HUES64 (cell line): Measurements from ENCODE around the gene CAPZA2.

Experiments
- H3K27ac ChIP-seq: 2 replicates; pipeline ENCODE4 v1.7.0; 2013; ENCODE audit warnings: low read depth, low read length, inconsistent platforms
- H3K27me3 ChIP-seq: 2 replicates; pipeline ENCODE4 v1.6.1; 2013; ENCODE audit warnings: mild to moderate bottlenecking, low read length; ENCODE audit not compliant: insufficient read depth
- H3K36me3 ChIP-seq: 2 replicates; pipeline ENCODE4 v1.6.1; 2013; ENCODE audit warnings: mild to moderate bottlenecking, low read length; ENCODE audit not compliant: insufficient read depth
- H3K4me1 ChIP-seq: 2 replicates; pipeline ENCODE4 v1.6.1; 2013; ENCODE audit warnings: mild to moderate bottlenecking, low read length, moderate library complexity; ENCODE audit not compliant: insufficient read depth
- H3K4me3 ChIP-seq: 2 replicates; pipeline ENCODE4 v1.5.1; 2013; ENCODE audit warnings: mild to moderate bottlenecking, low read length, moderate library complexity
- H3K9ac ChIP-seq: 2 replicates; pipeline ENCODE4 v1.6.1; 2013; ENCODE audit warnings: mild to moderate bottlenecking, low read depth, low read length
- H3K9me3 ChIP-seq: 2 replicates; pipeline ENCODE4 v1.6.1; 2013; ENCODE audit warnings: low read depth, low read length; ENCODE audit not compliant: insufficient read depth
- WGBS: fragments of 150-250, 120-280 bp; methylation state at CpG from one replicate; pipeline ENCODE4 v1.1.7; 2013; ENCODE audit warnings: missing lambda C conversion rate; 5-methylcytosine and 5-hydroxymethylcytosine counted together

Gene CAPZA2

DNA sequence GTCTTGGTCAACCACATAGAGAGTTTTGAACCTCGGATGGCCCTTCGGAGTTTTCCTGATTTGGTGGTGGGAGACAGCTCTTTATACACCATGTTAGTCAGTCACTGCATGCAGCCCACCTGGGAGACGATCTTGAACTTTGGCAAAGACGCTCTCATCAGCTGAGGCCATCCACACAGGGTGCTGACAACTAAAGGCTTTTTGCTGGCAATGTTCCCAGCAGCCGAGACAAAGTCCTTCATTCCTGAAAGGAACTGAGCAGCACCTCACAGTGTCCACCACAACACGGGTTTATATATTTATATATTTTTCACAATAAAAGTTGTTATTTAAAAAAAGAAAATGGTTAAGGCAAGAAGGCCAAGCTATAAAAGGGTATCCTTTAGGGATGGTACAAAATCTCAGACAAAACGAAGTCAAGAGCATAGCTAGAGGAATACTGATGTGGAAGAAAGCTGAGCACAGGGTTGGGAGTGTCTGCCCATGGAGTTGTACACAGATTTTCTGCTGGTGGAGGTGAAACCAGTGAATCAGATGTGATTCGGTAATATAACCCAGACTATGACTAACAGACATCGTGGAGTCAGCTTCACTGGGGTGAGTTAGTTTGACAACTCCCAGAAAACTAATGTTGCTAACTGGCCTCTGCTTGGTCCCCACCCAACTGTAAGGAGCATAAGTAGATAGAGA, 27.4 kb upstream of the CAPZA2 start:
- Histone ChIP-seq H3K9me3 (no peaks in the 10 kb centered on the region), H3K36me3 (no peaks in the 10 kb centered on the region), H3K9ac (no peak overlapping the region), H3K27ac (no peak overlapping the region), H3K4me3 (no peak overlapping the region), H3K27me3 (no peaks in the 10 kb centered on the region), H3K4me1 (no peaks in the 10 kb centered on the region)
- 93% methylated on average over 8 of the region's 9 CpGs for WGBS

DNA sequence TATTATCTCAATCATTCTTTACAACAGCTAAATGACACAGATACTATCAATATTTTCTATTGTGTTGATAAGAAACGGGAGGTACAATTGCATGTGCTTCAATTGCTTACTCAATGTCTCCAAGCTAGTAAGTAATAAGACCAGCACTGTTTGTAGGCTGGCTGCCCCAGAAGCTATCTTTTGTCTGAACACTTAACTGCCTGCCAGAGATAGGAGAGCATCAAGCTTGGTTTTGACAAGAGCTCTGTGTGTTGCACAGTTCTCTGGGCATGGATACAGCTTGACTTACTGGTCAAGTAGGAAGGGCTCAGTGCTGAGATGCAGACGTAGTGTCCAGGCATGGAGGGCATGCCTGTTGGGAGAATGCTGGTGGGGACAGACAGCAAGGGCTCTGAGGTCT, 26.3 kb upstream of the CAPZA2 start:
- WGBS: 94% methylated on average over 2 of the region's 2 CpGs
- Histone ChIP-seq H3K4me1 (no peaks in the 10 kb centered on the region), H3K27me3 (no peaks in the 10 kb centered on the region), H3K9me3 (no peaks in the 10 kb centered on the region), H3K27ac (no peak overlapping the region), H3K9ac (no peak overlapping the region), H3K36me3 (no peaks in the 10 kb centered on the region), H3K4me3 (no peak overlapping the region)

DNA sequence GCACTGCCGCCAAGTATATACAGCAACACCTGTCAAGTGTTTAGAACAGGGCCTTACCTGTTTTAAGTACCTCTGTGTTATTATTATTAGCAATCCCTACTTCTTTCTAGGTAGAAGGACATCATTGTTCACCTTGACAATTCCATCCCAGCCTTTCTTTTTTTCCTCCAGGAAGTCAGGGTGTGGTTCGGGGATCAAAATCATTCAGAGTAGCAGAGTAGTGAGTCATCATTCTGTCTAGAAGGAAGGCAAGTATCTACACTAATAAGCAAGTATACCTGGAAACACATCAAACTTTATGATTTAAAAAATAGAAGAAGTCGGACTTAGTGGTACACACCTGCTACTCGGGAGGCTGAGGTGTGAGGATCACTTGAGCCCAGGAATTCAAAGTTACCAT, 25.5 kb upstream of the CAPZA2 start:
- Histone ChIP-seq H3K27ac (no peak overlapping the region), H3K9me3 (no peaks in the 10 kb centered on the region), H3K9ac (no peak overlapping the region), H3K4me3 (no peak overlapping the region), H3K27me3 (no peaks in the 10 kb centered on the region), H3K4me1 (no peaks in the 10 kb centered on the region), H3K36me3 (no peaks in the 10 kb centered on the region)
- WGBS: 97% methylated on average over 4 of the region's 4 CpGs

DNA sequence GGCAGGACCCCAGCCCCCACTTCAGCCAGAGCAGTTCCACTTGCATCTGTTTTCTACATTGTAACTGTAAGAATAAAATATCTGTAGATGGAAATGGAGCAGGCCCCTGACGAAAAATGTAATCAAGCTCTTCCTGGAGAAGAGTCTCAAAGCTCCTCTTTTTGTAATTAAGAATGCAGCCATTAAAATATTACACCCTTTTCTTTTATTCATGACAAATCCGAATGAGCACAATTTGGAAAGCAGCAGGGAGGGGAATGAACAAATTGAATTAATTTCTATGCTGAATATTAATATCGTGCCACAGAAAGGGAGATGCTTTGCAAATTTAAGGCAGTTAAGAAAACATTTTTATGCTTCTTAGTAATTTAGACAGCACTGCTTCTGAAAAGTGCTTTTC, 24.8 kb upstream of the CAPZA2 start:
- H3K4me3 ChIP-seq: no peak overlapping the region
- WGBS: 95% methylated on average over 3 of the region's 3 CpGs

DNA sequence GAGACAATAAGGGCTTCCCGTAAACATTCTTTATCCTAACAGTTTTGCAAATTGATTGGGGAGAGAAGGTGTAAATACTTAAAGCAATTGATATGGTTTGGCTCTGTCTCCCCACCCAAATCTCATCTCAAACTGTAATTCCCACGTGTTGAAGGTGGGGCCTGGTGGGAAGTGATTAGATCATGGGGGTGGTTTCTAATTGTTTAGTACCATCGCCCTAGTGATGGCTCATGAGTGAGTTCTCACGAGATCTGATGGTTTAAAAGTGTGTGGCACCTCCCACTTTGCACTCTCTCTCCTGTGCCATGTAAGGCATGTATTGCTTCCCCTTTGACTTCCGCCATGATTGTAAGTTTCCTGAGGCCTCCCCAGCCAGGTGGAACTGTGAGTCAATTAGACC, 22.1 kb upstream of the CAPZA2 start:
- WGBS: 59% methylated on average over 4 of the region's 5 CpGs

More for the DNA sequence above, 24.8 kb upstream of the CAPZA2 start:
- Histone ChIP-seq H3K27me3 (no peaks in the 10 kb centered on the region), H3K36me3 (no peaks in the 10 kb centered on the region), H3K9me3 (no peaks in the 10 kb centered on the region), H3K27ac (no peak overlapping the region), H3K4me1 (no peaks in the 10 kb centered on the region), H3K9ac (no peak overlapping the region)

DNA sequence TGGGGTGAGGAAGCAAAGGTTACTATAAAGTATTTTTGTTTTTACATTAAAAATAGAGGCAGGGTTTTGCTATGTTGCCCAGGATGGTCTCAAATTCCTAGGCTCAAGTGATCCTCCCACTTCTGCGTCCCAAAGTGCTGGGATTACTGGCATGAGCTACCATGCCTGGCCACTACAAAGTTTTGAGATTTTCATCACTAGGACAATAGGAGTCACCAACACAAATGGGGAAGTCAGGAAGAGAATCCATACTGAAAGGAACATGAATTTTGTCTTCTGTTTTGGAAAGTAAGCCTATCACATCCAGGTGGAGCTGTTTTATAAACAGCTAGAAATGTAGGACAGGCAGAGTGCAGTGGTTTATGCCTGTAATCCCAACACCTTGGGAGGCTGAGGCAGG, 20.0 kb upstream of the CAPZA2 start:
- H3K9ac ChIP-seq: no peak overlapping the region
- H3K27ac ChIP-seq: no peak overlapping the region
- no peak overlapping the region for H3K4me3 ChIP-seq
- no peaks in the 10 kb centered on the region for H3K9me3 ChIP-seq
- H3K4me1 ChIP-seq: no peaks in the 10 kb centered on the region
- 94% methylated on average over 1 of the region's 1 CpG for WGBS
- no peaks in the 10 kb centered on the region for H3K27me3 ChIP-seq
- no peaks in the 10 kb centered on the region for H3K36me3 ChIP-seq

More for the DNA sequence above, 22.1 kb upstream of the CAPZA2 start:
- Histone ChIP-seq H3K9me3 (no peaks in the 10 kb centered on the region), H3K9ac (no peak overlapping the region), H3K4me3 (no peak overlapping the region), H3K4me1 (no peaks in the 10 kb centered on the region), H3K27ac (no peak overlapping the region), H3K36me3 (no peaks in the 10 kb centered on the region), H3K27me3 (no peaks in the 10 kb centered on the region)

DNA sequence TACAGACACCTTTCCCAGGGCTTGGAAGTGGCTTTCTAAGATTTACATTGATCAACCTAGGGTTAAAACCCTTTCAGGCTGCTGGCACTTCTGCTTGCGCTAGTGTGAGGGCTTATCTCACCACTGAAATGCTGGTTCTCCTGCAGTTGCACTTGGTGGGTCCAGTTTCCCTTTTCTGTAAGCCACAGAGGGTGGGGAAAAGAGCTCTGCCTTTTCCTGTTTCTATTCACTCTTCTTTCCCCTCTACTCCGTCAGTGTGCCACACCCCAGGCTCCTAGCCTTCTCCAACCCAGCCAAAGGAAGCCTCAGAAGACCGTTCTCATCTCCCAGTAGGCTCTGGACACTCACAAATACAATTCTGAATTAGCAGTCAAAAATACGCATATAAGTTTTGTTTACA, 19.0 kb upstream of the CAPZA2 start:
- 87% methylated on average over 4 of the region's 4 CpGs for WGBS
- H3K4me1 ChIP-seq: no peaks in the 10 kb centered on the region
- H3K4me3 ChIP-seq: no peak overlapping the region
- no peak overlapping the region for H3K27ac ChIP-seq
- H3K9ac ChIP-seq: no peak overlapping the region
- no peaks in the 10 kb centered on the region for H3K27me3 ChIP-seq
- H3K9me3 ChIP-seq: no peaks in the 10 kb centered on the region
- no peaks in the 10 kb centered on the region for H3K36me3 ChIP-seq

DNA sequence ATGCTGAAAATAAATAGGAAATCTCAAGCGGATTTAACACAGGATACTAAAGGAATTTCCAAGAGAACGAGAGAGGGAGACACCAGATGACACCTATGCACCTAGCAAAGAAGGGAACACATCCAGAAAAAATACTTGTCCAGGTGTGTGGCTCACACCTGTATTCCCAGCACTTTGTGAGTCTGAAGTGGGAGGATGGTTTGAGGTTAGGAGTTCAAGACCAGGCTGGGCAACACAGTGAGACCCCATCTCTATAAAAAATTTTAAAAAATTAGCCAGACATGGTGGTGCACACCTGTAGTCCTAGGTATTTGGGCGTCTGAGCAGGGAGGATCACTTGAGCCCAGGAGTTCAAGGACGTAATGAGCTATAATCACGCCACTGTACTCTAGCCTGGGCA, 11.2 kb upstream of the CAPZA2 start:
- Histone ChIP-seq H3K9ac (no peak overlapping the region), H3K9me3 (no peaks in the 10 kb centered on the region)
- WGBS: 94% methylated on average over 5 of the region's 5 CpGs

DNA sequence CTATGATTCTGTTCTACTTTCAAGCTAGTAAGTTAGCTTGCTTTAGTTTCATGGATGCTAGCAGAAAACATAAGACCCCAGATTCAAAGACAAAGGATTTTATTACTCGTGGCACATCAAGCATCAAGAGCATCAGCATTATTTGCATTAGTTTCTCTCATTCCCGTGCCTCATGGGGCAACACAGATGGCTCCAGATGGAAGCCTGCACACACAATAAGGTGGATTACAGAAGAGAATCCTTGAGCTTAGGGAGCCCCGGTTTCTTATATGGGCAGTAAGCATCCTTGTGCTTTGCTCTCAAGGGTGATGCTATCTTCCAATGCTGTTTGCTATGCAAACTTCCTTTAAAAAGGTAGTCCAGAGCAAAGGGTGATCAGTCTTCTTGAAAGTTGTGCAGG, 10.7 kb upstream of the CAPZA2 start:
- no peak overlapping the region for H3K27ac ChIP-seq
- no peaks in the 10 kb centered on the region for H3K27me3 ChIP-seq
- peaks cover 14% of the 10 kb centered on the region for H3K4me1 ChIP-seq
- no peaks in the 10 kb centered on the region for H3K36me3 ChIP-seq
- no peaks in the 10 kb centered on the region for H3K9me3 ChIP-seq
- H3K4me3 ChIP-seq: no peak overlapping the region
- 85% methylated on average over 3 of the region's 3 CpGs for WGBS
- no peak overlapping the region for H3K9ac ChIP-seq

More for the DNA sequence above, 11.2 kb upstream of the CAPZA2 start:
- H3K27ac ChIP-seq: no peak overlapping the region
- no peak overlapping the region for H3K4me3 ChIP-seq
- no peaks in the 10 kb centered on the region for H3K27me3 ChIP-seq
- H3K4me1 ChIP-seq: peaks cover 14% of the 10 kb centered on the region
- no peaks in the 10 kb centered on the region for H3K36me3 ChIP-seq

DNA sequence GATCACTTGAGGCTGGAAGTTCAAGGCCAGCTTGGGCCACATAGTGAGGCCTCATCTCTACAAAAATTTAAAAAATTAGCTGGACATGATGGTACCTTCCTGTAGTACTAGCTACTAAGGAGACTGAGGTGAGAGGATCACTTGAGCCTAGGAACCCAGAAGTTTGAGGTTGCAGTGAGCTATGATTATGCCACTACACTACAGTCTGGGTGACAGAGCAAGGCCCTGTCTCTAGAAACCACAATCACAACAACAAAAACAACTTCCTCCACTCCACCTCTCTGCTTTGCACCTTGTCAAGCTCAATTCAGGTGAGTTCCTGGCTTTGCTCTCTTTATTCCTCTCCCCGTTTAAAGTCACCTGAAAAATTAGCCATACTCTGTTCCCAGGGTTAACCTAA, 8.3 kb upstream of the CAPZA2 start:
- Histone ChIP-seq H3K27ac (no peak overlapping the region), H3K9ac (no peak overlapping the region), H3K9me3 (no peaks in the 10 kb centered on the region), H3K4me3 (no peak overlapping the region), H3K27me3 (no peaks in the 10 kb centered on the region), H3K4me1 (peaks cover 18% of the 10 kb centered on the region), H3K36me3 (no peaks in the 10 kb centered on the region)
- 86% methylated on average over 1 of the region's 1 CpG for WGBS

DNA sequence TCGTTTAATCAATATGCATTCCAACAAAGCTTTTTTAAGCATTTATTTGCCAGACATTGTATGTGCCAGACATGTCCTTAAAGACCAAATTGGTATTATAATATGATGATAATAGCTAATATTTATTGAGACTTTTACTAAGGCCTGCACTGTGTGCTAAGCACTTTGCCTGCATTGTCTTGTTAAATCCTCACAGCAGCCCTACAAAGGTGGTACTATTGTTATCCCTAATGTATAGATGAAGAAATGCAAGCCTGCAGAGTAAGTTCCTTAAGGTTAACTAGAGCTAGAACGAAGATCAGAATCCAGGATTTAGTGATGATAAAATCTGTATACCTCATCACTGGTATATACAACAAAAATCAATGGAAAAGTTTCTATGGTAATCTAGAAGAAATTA, 5.3 kb upstream of the CAPZA2 start:
- WGBS: 48% methylated on average over 2 of the region's 2 CpGs
- Histone ChIP-seq H3K27me3 (no peaks in the 10 kb centered on the region), H3K36me3 (no peaks in the 10 kb centered on the region), H3K9me3 (no peaks in the 10 kb centered on the region), H3K4me1 (peaks cover 20% of the 10 kb centered on the region), H3K9ac (no peak overlapping the region), H3K4me3 (no peak overlapping the region), H3K27ac (no peak overlapping the region)

DNA sequence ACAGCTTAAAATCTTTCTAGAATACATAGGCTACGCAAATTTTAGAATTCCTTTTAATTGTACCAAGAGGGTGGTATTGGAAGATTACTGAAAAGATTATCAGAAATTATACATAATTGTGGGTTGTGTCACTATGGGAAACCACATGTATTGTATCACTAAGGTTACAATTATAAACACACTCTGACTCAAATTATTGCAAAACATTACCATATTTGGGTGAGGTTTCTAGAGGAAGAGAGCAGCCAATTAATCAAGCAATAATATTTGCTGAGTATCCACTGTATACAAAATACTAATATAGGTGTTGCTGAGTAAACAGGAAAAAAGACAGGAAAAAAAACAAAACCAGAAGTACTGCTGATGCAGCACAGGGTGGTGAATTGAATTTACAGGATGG, 3.1 kb upstream of the CAPZA2 start:
- H3K9ac ChIP-seq: no peak overlapping the region
- H3K36me3 ChIP-seq: no peaks in the 10 kb centered on the region
- WGBS: no CpG with 5 or more reads among the region's 1 CpG
- no peak overlapping the region for H3K4me3 ChIP-seq
- H3K27me3 ChIP-seq: no peaks in the 10 kb centered on the region
- no peak overlapping the region for H3K27ac ChIP-seq
- H3K9me3 ChIP-seq: no peaks in the 10 kb centered on the region
- H3K4me1 ChIP-seq: peaks cover 20% of the 10 kb centered on the region
